ENCODE data around the gene SRPK3.

The SRPK3 gene

DNA sequence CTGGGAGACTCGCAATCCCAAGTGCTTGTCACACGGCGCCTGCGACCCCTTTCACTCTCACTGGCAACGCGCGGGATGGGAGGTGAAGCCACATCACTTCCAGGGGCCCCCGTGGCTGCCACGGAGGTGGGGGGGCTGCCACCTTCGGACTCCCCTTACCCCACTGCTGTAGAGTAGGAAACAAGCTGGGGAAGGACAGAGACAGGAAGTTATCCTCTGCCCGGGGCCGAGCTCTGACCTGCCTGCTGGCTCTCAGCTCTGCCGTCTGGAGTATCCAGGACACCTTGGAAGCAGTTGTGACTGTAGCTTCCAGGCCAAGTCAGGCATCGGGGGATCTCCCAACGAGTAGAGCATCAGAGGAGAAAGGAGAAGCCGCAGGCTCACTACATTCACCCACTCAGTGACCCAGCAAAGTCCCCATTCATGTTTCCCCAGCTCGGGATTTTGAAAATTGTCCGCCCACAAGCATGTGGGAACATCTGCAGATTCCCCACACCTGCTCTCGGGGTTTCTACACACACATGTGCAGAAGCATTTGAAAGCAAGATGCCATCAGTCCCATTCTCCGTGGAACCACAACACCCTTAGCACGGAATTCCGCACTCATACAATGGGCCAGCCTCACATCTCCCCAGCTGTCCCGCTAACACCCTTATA is 38.7 kb downstream of the SRPK3 start:
- H3K9me3 ChIP-seq (replicated peaks in 1 of 11): peaks cover 0 to 27% (median 4%) of the 10 kb centered on the region in 11 experiments; a peak in 7 of 22 replicates
- H3K4me3 ChIP-seq: peak overlapping the region; percentile 32 to 62 (median 48); a peak in 19 of 20 replicates
- peak overlapping the region; percentile 65 to 83 (median 75) for H3K4me2 ChIP-seq
- H3K27ac ChIP-seq: 0 out of 22 replicates have a peak overlapping the region, but pooled peaks of 1 of the 11 experiments have one; percentile 9
- H3K4me1 ChIP-seq: peaks cover 30 to 67% (median 57%) of the 10 kb centered on the region in 10 experiments
- no peak for TF ChIP-seq Cebpa-rat (IDR thresholded peaks at IDR 0.05)
- peaks cover 36 to 87% (median 73%) of the 10 kb centered on the region in 11 experiments for H3K27me3 ChIP-seq
- H3K9ac ChIP-seq: peak overlapping the region; percentile 26 to 63 (median 49); a peak in 17 of 22 replicates
- no peaks in the 10 kb centered on the region for H3K36me3 ChIP-seq
- H4K20me1 ChIP-seq: peaks cover 0 to 12% (median 0%) of the 10 kb centered on the region in 11 experiments; a peak in 2 of 22 replicates

DNA sequence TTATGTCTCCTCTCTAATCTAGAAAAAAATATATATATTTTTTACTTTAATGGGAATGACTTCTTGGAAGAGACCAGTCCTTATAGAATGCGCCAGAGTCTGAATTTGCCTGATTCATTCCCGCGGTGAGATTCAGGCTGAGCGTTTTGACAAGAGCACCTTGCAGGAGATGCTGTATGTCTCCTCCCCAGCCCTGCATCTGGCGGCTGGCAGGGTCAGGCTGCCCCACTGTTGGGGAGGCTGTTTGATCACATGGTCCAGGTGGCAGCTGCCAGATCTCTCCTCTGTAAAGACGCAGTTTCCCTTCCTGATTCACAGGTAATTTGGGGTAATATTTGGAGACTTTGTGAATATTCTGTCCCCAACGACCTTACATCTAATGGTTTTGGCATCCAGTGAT is 39.8 kb downstream of the SRPK3 start:
- H3K27me3 ChIP-seq: peaks cover 44 to 91% (median 78%) of the 10 kb centered on the region in 11 experiments
- no peak overlapping the region for H3K4me3 ChIP-seq
- peaks cover 0 to 21% (median 0%) of the 10 kb centered on the region in 11 experiments; a peak in 3 of 22 replicates for H4K20me1 ChIP-seq
- H3K4me1 ChIP-seq: peaks cover 20 to 56% (median 47%) of the 10 kb centered on the region in 10 experiments; a peak in 19 of 20 replicates
- H3K36me3 ChIP-seq: no peaks in the 10 kb centered on the region
- TF ChIP-seq Cebpa-rat (IDR thresholded peaks at IDR 0.05): no peak
- peaks cover 0 to 21% (median 4%) of the 10 kb centered on the region in 11 experiments; a peak in 5 of 22 replicates for H3K9me3 ChIP-seq (replicated peaks in 1 of 11)
- no peak overlapping the region for H3K9ac ChIP-seq
- peak overlapping the region in 2 of 11 experiments; percentile 44 to 45; a peak in 1 of 22 replicates for H3K4me2 ChIP-seq
- no peak overlapping the region for H3K27ac ChIP-seq

DNA sequence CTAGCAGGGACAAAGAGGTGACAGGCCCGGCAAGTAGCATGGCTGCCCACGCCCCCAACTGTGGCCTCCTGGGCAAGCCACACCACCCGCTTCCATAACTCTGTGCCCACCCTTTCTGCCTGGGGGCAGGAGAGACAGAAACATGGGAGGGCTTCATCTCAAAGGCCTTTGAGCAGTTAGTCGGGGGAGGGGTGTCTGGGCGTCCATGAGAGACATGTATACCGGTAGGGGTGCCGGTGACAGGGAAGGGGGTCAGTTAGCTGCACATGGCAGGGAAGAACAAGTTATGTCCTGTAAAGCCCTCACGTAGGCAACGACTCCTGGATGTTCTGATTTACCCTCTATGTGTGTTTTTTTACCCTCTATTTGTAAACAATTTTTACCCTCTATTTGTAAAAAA is 40.2 kb downstream of the SRPK3 start:
- H3K27me3 ChIP-seq: peaks cover 48 to 95% (median 83%) of the 10 kb centered on the region in 11 experiments
- peak overlapping the region in 5 of 11 experiments; percentile 24 to 45 (median 38); a peak in 2 of 22 replicates for H3K4me2 ChIP-seq
- peaks cover 0 to 21% (median 4%) of the 10 kb centered on the region in 11 experiments; a peak in 5 of 22 replicates for H3K9me3 ChIP-seq (replicated peaks in 1 of 11)
- no peaks in the 10 kb centered on the region for H3K36me3 ChIP-seq
- no peak overlapping the region for H3K4me3 ChIP-seq
- H4K20me1 ChIP-seq: peaks cover 0 to 21% (median 0%) of the 10 kb centered on the region in 11 experiments; a peak in 3 of 22 replicates
- no peak for TF ChIP-seq Cebpa-rat (IDR thresholded peaks at IDR 0.05)
- peaks cover 20 to 55% (median 46%) of the 10 kb centered on the region in 10 experiments; a peak in 19 of 20 replicates for H3K4me1 ChIP-seq
- no peak overlapping the region for H3K27ac ChIP-seq
- no peak overlapping the region for H3K9ac ChIP-seq

DNA sequence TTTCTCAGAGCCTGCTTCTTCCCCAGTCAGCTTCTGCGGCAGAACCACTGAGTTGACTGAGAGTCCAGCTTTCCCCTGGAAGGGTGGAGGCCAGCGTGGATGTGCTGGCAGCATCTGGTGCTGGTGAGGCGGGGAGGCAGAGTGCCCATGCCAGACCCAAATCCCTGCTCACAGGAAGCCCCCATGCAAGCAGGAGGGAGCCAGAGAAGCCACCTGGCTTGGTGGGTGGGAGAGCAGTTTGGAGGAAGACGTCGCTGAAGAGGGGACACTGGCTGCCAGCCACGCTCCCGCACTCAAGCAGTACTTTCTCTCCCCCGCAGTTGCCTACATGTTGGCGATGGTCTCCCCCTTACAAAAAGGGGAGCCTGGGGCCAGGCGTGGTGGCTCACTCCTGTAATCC is 43.5 kb downstream of the SRPK3 start:
- Histone ChIP-seq H3K27ac (no peak overlapping the region), H4K20me1 (peaks cover 0 to 26% (median 0%) of the 10 kb centered on the region in 11 experiments; a peak in 3 of 22 replicates), H3K9me3 (replicated peaks in 1 of 11) (peaks cover 0 to 33% (median 11%) of the 10 kb centered on the region in 11 experiments; a peak in 16 of 22 replicates), H3K4me1 (peaks cover 2 to 24% (median 17%) of the 10 kb centered on the region in 10 experiments; a peak in 16 of 20 replicates), H3K36me3 (no peaks in the 10 kb centered on the region), H3K27me3 (peaks cover 68 to 97% (median 91%) of the 10 kb centered on the region in 11 experiments), H3K4me3 (no peak overlapping the region), H3K4me2 (no peak overlapping the region), H3K9ac (no peak overlapping the region)
- no peak for TF ChIP-seq Cebpa-rat (IDR thresholded peaks at IDR 0.05)

DNA sequence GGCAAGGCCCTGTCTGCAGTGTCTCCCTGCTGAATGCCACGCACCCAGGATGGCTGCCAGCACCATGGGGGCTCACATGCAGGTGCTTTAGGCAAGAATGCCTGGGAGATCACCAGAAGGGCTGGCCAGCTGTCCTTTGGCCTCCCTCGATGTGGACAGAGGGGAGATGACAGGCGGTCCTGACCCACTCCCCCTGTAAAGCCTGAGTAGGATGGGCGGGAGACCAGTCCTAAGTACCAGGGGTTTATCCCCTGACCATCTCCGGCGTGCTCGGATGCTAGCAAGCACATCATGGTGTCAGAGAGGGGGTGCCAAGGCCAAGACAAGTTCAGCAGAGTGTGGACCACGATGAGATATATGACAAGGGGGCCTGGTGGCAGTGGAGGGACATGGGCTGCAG is 44.2 kb downstream of the SRPK3 start:
- Histone ChIP-seq H4K20me1 (peaks cover 0 to 26% (median 5%) of the 10 kb centered on the region in 11 experiments; a peak in 6 of 22 replicates), H3K4me2 (no peak overlapping the region), H3K4me1 (peaks cover 0 to 25% (median 17%) of the 10 kb centered on the region in 10 experiments; a peak in 15 of 20 replicates), H3K36me3 (no peaks in the 10 kb centered on the region), H3K9ac (no peak overlapping the region), H3K27ac (no peak overlapping the region), H3K27me3 (peaks cover 72 to 98% (median 93%) of the 10 kb centered on the region in 11 experiments), H3K4me3 (no peak overlapping the region), H3K9me3 (replicated peaks in 1 of 11) (peaks cover 0 to 39% (median 18%) of the 10 kb centered on the region in 11 experiments; a peak in 16 of 22 replicates)
- no peak for TF ChIP-seq Cebpa-rat (IDR thresholded peaks at IDR 0.05)

DNA sequence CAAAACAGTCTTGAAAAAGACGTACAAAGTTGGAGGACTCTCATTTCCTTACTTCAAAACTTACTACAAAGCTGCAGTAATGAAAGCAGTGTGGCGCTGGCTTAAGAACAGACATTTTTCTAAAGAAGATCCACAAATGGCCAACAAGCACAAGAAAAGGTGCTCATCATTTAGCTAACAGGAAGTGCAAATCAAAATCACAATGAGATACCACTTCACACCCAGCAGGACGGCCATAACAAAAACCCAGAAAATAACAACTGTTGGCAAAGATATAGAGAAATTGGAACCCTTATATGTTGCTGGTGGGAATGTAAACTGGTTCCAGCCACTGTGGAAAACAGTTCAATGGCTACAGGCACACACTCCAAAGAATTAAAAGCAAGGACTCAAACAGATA is 46.2 kb downstream of the SRPK3 start:
- peaks cover 0 to 51% (median 31%) of the 10 kb centered on the region in 11 experiments; a peak in 18 of 22 replicates for H3K9me3 ChIP-seq (replicated peaks in 1 of 11)
- no peak overlapping the region for H3K4me2 ChIP-seq
- peaks cover 0 to 18% (median 5%) of the 10 kb centered on the region in 11 experiments; a peak in 6 of 22 replicates for H4K20me1 ChIP-seq
- H3K4me3 ChIP-seq: no peak overlapping the region
- TF ChIP-seq Cebpa-rat (IDR thresholded peaks at IDR 0.05): no peak
- no peak overlapping the region for H3K27ac ChIP-seq
- no peak overlapping the region for H3K9ac ChIP-seq
- no peaks in the 10 kb centered on the region for H3K36me3 ChIP-seq
- H3K27me3 ChIP-seq: peaks cover 84 to 99% (median 93%) of the 10 kb centered on the region in 11 experiments
- peaks cover 0 to 10% (median 7%) of the 10 kb centered on the region in 10 experiments; a peak in 15 of 20 replicates for H3K4me1 ChIP-seq

DNA sequence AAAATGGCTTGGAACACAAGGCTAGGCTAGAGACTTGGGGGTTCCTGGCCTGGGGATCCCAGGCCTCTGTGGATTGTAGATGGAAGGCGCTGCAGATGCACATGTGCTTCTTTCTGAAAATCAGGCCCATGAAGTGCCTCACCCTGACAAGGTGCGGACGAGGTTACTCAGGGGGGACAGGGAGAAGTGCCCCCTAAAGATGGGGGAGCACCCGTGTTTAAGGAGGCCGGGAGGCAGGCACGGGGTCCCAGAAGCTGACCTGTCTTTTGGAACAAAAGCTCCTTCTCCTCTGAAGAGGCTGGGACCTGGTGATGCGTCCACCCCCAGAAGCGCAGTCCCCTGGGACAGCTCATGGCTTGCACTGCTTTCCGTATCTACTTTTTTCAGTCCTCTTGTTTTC is 47.1 kb downstream of the SRPK3 start:
- no peak overlapping the region for H3K9ac ChIP-seq
- TF ChIP-seq Cebpa-rat (IDR thresholded peaks at IDR 0.05): no peak
- peaks cover 86 to 99% (median 94%) of the 10 kb centered on the region in 11 experiments for H3K27me3 ChIP-seq
- no peak overlapping the region for H3K4me2 ChIP-seq
- H3K9me3 ChIP-seq (replicated peaks in 1 of 11): peaks cover 5 to 60% (median 40%) of the 10 kb centered on the region in 11 experiments; a peak in 18 of 22 replicates
- no peak overlapping the region for H3K4me3 ChIP-seq
- H3K36me3 ChIP-seq: no peaks in the 10 kb centered on the region
- no peak overlapping the region for H3K27ac ChIP-seq
- peaks cover 0 to 18% (median 5%) of the 10 kb centered on the region in 11 experiments; a peak in 6 of 22 replicates for H4K20me1 ChIP-seq
- peaks cover 0 to 7% (median 5%) of the 10 kb centered on the region in 10 experiments; a peak in 8 of 20 replicates for H3K4me1 ChIP-seq

DNA sequence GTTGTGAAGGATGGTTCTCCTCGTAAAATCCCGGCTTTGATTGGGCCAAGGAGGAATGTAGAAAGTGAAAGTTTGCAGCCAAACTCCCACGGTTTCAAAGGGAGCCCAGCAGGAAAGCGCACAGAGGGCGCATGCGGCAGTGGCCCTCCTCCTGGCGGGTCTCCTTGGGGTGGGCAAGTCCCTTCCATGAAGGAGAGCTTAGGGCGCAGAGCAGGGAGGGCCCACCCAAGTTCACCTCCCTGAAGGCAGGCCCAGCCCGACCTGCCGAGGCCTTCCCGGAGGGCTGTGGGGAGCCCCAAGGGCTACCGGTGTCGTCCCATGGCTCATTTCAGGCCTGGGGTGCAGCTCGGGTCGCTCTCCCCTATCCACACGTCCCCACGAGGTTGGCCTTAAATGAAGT is 47.5 kb downstream of the SRPK3 start:
- Histone ChIP-seq H3K4me1 (peaks cover 0 to 7% (median 5%) of the 10 kb centered on the region in 10 experiments; a peak in 8 of 20 replicates), H3K27ac (no peak overlapping the region), H3K9ac (no peak overlapping the region), H4K20me1 (peaks cover 0 to 18% (median 5%) of the 10 kb centered on the region in 11 experiments; a peak in 6 of 22 replicates), H3K36me3 (no peaks in the 10 kb centered on the region), H3K4me3 (no peak overlapping the region), H3K9me3 (replicated peaks in 1 of 11) (peaks cover 5 to 64% (median 40%) of the 10 kb centered on the region in 11 experiments; a peak in 18 of 22 replicates), H3K4me2 (no peak overlapping the region), H3K27me3 (peaks cover 86 to 100% (median 97%) of the 10 kb centered on the region in 11 experiments)
- TF ChIP-seq Cebpa-rat (IDR thresholded peaks at IDR 0.05): no peak
